Spinal cord (tissue), 4 donors: Measurements from ENCODE around the gene ZNF680. TPM values are rescaled to one million over a fixed set of nuclear protein-coding genes. Genes with fewer than 3 reads are reported as not detected.

ENCODE experiments used
- polyA plus RNA-seq, 2 donors: library from polyadenylated mRNA; unstranded; fragments of 120-200 nt; gene quantifications; one replicate each; pipeline ENCODE4 v1.2.1, GENCODE V29; 2013; ENCODE audit not compliant: insufficient read length in 2 of 2
- total RNA-seq, 2 donors: library from RNA; depleted of rRNA in 1 of 2; stranded (reverse); fragments of 120-200 nt in 1 of 2; fragments of >200 nt in 1 of 2; gene quantifications; one replicate each; pipeline versions ENCODE4 v1.2.3 to v1.2.4, GENCODE V29; 2013 to 2014

ZNF680 gene
- total and polyA plus RNA-seq, 4 donors, result 16.8 to 54.6 (median 18.7) TPM

Other genes with a start within 250 kb of the ZNF680 start
- gene ZNF736, start 249.1 kb downstream of the ZNF680 start, total RNA-seq, result 10 to 100 TPM; 19.1 to 32.3 TPM
- 10 to 100 TPM; 14.1 to 15.5 TPM for gene ZNF736, start 249.1 kb downstream of the ZNF680 start, polyA plus RNA-seq
- 10 to 100 TPM in 1 of 2 donors, 1 to 10 TPM in 1; 9.8 to 12.2 TPM for gene ZNF107, start 103.1 kb upstream of the ZNF680 start, total RNA-seq
- gene ZNF107, start 103.1 kb upstream of the ZNF680 start, polyA plus RNA-seq, result 1 to 10 TPM; 6.5 to 8.7 TPM
- gene ZNF138, start 231.4 kb upstream of the ZNF680 start, total RNA-seq, result 10 to 100 TPM; 25.4 to 48.3 TPM
- gene ZNF138, start 231.4 kb upstream of the ZNF680 start, polyA plus RNA-seq, result 10 to 100 TPM; 20.4 to 30.0 TPM